ENCODE data around the gene MIPEP.

MIPEP gene

DNA sequence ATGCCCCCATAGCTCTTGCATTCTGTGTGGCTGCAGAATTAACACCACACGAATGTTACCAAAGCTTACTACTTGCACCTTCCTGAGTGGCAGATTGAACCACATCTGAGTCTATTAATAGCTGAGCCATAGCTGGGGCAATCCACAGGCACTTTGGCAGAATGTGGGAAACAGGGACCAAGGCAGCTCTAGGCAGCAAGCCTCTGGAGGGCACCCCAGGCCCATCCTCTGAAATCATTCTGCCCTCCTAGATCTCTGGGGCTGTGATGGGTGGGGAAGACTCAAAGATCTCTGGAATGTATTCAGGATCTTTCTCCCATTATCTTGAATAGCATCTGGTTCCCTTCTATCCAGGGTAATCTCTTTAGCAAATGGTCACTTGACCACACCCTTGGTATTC, 179.7 kb downstream of the MIPEP start:
- no peak for DNase-seq

DNA sequence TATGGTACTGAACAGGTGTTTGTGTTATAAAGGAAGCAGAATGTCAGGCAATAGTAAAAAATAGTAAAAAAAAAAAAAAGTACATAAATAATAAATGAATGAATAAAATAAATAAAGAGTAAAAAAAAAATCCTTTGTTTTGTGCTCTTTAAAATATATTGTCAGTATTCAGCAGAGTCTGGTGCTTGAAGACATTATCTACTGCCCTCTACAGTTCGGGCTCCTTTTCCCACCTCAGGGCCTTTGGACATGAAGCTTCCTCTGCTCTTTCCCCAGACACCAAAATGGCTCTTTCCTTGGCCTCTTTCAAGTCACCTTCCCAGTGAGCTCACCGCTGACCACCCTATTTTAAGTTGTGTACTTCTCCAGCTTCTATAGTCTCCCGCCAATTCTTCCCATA, 181.5 kb downstream of the MIPEP start:
- DNase-seq: no peak

DNA sequence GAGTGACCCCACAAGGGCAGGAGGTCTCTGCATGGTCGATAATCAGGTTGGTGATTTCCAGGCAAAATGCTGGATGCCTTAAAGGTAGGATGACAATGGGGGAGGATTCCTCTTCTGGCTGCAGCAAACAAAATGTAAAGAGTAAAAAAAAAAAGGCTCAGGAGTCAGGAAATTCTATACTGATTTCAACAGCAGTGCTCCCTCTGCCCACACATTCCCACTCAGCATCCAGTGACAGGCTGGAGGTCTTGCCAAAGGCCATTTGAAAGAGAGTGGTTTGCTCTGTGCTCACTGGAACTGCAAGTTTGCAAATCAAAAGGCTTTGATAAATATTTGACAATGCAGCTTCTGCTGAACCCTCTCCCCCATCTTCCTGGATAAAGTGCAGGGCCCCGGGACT, 183.6 kb downstream of the MIPEP start:
- no peak for DNase-seq

DNA sequence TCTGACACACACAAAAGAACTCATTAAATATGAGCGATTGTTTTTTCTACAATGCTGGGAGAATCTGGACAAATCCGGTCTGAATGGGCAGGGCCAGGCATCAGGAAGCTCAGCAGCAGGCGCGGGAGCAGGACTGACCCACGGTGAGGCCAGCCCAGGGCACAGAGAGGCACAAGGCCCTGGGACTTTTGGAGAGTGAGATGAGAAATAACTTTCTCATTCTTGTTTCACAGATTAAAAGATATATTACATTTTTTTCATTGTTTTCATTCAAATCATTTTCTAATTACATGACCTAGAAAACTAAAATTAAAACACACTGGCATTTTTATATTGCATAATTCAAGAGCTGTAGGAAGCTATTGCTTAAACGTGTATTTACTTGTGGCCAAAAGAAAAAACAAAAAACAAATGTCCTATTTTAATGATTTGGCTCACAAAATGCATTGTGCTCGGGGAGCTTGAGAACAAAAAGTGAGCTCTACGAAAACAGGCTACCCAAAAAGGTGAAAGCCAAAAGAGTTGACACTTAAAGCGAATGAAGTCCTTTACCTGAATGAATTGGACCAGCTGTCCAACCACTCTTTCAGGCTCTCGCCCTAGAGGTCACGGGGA, 185.8 kb downstream of the MIPEP start:
- DNase-seq: no peak

DNA sequence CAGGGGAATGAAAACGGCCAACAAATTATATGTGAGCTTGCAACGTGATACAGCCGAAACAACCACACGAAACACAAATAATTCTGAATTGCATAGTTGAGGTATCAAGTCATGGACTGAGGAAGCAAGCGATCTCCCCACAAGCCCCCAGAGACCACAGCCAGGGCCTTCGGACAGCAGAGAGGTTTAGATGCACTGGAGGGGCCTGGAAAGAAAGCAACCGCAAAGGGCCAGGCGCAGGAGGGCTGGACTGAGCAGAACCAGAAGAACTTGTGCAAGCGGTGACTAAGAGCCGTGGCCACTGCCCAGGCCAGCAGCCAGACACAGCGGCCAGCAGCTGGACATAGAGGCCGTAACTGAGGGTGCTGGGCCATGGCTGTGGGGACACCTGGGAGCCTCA, 187.6 kb downstream of the MIPEP start:
- no peak for DNase-seq

DNA sequence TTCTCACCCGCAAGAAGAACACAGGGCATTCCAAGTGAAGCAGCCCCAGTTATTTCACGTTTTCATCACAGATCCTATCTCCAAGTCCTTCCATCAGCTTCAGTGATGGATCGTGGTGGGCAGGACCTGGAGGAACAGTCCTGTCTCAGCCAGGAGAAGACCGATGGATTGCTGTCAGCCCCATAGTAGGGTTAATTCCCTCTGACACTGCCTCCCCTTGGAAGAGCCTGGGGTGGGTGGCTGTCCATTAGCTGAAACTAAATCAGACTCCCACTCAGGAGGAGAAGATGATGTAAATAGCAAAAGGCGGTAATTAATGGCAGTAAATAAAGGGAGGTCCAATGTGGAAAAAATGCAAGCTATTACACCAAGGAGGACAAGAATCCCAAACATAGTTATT, 188.0 kb downstream of the MIPEP start:
- no peak for DNase-seq

DNA sequence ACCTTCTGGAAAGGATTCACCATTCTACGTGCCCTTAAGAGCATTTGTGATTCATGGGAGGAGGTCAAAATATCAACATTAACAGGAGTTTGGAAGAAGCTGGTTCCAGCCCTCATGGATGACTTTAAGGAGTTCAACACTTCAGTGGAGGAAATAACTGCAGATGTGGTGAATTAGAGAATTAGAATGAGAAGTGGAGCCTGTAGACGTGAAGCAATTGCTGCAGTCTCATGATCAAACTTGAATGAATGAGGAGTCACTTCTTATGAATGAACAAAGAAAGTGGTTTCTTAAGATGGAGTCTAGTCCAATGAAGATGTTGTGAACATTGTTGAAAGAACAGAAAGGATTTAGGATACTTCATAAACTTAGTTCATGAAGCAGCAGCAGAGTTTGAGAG, 189.9 kb downstream of the MIPEP start:
- DNase-seq: no peak

DNA sequence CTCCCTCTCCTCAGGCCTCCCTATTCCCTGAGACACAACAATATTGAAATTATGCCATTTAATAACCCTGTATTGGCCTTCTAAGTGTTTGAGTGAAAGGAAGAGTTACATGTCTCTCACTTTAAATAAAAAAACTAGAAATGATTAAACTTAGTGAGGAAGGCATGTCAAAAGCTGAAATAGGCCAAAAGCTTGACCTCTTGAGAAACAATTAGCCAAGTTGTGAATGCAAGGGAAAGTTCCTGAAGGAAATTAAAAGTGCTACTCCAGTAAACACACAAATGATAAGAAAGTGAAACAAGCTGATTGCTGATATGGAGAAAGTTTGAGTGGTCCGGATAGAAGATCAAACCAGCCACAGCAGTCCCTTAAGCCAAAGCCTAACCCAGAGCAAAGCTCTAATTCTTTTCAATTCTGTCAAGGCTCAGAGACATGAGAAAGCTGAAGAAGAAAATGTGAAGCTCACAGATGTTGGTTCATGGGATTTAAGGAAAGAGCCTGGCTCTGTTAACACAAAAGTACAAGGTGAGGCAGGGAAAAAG, 191.4 kb downstream of the MIPEP start:
- no peak for DNase-seq

DNA sequence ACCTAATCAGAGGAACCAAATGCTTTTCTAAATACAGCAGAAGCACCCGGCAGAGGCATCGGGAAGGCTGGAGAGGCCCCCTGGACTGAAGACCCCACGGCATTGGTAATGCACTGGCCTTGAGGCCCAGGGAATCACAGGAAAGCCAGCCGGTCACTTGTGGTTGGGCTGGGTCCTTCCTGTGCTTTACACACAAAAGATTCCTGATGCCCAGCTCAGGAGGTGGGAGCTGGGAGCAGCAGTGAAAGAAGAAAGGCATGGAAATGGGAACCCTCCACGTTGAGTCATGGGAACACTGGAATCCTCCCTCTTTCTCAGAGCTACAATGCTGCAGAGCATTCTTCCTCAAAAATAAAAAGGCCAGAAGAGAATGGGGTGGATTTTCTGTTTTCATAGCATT, 192.6 kb downstream of the MIPEP start:
- no peak for DNase-seq

DNA sequence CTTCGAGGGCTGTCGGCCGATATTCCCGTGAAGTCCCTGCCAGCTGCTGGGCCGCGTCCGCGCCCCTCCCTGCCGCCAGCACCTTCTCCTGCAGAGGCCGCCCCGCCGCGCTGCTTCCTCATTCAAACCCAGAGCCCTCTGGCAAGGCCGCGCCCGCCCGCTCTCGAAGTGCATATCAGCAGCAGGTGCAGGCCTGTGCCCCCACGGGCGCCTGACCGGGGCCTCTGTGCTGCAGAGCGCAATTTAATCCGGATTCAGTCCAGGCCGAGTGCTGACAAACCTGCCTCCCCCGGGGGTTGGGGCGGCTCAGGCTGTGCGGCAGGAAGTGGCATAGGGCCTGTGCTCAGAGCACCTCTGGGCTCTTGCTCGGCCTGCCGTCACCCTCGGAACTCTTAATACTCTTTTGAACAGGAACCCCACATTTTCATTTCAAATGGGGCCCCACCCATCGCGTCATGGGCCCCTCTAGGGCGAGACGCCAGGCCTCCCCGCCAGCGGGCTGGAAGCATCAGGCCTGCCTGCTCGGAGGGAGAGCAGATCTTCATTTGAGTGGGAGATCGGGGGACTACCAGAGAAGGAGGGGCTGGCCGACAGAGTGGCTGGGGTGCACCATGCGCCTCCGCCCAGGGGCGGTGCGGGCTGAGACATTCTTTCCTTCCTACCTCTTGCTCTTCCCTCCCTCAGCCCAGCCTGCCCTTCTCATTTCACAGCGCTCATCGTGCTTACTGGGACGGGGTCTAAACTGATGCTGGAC, 193.3 kb downstream of the MIPEP start:
- no peak for DNase-seq

DNA sequence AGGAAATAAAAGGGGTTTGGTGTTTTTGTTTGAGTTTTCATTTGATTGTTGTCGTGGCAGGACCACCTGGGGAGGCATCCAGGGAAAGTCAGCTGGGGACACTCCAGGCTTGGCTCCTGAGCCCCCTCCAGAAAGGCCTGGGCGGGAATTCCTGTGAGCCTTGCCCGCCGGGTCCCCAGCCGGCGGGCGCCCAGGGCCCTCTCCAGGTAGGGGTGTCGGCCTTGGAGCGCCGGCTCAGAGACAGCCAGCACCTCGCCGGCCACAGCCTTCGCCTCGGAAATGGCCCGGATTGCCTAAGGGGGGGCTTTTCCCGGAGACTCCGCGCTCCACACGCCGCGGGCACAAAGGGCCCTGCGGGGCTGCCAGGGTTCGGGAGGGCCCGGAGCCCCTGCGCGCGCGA, 194.0 kb downstream of the MIPEP start:
- no peak for DNase-seq

DNA sequence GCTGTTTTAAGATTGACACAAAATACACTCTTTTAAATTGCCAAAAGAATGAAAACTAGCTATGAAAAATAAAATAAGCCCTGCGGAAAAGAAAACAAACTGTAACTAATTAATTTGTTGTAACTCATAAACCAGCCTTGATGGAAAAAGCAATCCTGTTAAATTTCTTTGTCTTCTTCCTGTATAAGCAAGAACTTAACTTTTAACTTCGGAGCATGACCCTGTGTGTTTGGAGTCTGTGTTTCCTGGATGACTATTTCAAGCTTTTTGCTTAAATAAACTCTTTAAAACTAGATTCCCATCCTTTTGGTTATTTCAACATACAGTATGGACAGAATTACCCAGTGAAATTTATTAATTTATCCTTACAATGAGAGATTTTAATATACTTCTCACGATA, 196.4 kb downstream of the MIPEP start:
- no peak for DNase-seq

DNA sequence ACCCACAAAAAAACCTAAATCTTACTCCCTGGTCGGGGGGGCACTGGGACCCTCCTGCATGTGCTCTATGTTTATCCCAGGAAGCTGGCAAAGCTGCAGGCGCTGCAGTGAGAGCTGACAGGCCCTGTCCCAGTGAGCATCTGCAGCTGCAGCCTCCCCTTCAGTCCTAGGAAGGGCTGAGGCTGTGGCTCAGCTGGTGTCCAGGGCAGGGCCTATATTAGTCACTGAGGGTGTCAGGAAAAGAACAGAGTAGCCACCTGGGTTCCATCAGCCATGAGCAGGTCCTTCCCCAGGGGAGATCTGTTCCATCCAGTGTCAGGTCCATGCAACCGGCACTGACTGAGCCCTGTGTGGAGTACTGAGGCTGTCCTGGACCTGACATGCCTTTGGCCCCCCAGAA, 198.5 kb downstream of the MIPEP start:
- no peak for DNase-seq

DNA sequence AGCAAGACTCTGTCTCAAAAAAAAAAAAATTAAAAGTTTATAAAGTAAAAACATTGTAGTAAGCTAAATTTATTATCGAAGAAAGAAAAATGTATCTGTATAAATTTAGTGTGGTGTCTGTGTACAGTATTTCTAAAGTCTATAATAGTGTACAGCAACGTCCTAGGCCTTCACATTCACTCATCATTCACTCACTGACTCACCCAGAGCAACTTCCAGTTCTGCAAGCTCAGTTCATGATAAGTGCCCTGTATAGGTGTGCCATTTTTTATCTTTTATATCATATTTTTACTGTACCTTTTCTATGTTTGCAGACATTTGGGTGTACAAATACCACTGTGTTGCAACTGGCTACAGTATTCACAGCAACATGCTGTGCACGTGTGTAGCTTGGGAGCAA, 200.9 kb downstream of the MIPEP start:
- DNase-seq: no peak

DNA sequence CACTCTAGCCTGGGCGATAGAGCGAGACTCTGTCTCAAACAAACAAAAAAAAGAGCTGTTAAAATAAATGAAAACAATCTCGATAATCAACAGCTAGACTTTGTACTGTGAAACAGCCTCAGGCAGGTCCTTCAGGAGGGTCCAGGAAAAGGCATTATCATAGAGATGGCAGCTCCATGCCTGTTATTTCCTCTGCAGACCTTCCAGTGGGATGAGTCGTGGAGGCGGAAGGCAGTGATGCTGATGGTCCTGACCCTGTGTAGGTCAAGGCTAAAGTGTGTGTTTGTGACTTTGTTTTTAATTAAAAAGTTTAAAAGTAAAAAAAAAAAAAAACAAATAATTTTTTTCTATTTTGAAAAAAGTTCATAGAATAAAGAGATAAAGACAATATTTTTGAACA, 201.6 kb downstream of the MIPEP start:
- DNase-seq: no peak

DNA sequence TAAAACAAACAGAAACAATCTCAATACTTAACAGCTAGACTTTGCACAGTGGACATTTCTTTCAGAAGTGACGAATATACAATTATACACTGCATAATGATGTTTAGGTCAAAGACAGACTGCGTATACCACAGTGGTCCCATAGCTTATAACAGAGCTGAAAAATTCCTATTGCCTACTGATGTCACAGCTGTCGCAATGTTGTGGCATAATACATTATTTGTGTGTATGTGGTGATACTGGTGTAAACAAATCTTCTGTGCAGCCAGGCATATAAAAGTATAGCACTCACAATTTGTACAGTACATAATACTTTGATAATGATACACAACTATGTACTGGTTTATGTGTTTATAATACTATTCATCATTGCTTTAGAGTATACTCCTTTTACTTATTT, 202.3 kb downstream of the MIPEP start:
- no peak for DNase-seq

DNA sequence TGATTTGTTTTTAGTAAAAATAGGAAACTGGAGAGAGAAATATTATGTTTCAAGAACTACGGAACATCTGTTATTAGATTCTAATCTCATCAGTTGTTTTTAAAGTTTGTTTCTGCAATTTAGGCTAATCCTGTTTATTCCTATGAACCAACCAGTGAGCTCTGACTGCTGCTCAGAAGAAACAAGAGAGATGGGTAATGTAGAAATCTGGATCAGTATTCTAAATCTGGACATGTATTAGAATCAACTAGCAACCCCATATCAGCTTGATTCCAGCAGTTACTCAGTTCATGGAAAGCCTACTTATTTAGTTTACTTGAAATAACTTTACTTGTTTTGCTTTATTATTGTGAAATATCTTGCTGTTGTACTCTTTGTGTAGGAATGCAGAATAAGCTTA, 203.8 kb downstream of the MIPEP start:
- no peak for DNase-seq

DNA sequence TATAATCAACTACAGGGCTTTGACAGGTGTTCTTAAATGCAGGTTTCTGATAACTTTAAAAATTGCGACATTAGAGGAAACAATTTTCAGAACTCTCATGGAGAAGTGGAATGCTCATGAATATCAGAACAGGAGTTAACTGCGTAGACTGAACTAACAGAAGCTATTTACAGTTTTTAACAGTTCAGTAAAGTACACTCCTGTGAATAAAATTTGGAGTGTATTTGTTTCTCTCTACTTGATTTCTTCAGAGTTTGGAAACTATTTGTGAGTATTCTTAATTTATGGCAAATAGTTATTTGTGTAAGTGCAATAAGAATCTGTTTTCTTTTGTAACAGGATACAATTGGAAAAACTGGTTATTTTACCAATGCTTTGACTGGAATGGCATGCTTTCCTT, 204.6 kb downstream of the MIPEP start:
- no peak for DNase-seq

DNA sequence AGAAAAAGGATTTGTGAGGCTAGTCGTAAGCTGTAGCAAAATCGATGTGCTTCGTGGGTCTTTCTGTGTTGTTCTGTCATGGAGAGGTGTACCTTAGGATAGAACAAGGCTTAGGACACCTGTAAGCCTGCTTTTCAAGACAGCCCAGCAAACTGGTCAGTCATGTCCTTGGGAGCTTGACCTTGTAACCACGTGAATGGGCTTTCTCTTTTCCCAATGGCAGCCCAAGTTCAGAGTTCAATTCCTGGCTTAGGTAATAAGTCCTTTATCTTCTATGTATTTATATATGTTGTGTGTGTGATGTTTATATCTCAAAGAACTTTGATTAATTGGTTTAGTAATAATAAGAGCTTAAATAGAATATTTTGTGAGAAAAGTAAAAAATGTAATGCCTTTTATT, 206.1 kb downstream of the MIPEP start:
- no peak for DNase-seq

DNA sequence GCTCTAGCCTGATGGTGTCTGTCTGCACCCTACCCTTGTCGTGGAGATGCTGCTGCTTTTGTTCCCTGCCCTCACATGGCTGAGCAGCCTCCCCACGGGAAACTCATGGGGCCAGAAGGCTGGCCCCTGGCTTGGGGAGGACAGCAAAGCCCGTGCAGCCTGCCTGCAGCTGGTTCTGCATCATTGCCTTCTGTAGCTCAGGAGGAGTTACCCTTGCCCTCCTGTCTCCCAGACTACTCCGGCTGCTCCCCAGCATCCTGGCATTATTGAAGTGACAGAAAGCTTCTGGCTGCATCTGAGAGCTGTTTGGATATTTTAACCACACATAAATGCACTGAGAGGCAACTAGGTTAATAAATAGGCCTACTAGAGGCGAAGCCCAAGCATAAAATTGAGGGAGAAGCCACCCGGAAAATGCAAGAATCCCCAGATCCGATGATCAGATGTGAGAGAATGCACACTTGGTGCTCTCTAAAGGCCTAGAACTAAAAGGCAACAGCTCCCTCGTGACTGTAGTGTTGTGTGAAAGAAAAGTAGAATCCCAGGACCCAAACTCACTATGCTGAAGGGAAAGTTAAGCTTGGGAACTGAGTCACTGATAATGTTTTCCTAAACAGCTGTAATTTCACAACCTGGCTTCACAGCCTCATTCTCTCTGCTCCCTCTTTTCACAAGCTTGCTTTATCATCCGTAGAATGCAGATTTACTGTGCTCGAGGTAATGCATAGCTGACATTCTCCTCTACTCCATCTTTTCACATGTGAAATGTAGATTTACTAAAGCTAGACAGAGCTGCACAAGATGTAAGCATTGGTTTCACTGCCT, 208.1 kb downstream of the MIPEP start:
- no peak for DNase-seq

All from C1 segment of cervical spinal cord (tissue), 14 donors.